Measurements from ENCODE around the gene ADD3. TPM values are rescaled to one million over a fixed set of nuclear protein-coding genes. Genes with fewer than 3 reads are reported as not detected.

The ADD3 gene
- polyA plus RNA-seq, 1 donor (not counting 4 experiments of a cell fraction or from before 2014, with no cell fraction given), result 61.7 TPM

DNA sequence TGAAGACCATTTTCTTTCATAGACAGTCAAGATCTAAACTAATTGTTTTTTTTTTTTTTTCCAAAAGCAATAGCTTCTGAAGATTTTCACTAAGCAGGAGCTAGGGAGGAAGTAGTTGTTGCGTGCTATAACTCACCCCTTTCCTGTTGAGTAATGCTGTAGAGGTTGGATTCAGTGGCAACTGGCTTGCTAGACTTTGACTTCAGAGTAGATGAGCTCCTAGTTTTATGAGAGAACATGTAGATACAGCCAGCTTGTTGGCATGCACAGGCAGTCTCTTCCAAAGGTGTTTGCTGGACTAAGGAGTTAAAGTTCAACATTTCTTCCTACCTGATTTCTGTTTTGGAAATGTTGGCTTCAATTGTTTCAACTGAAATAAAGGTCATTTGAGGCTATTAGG is 133.4 kb downstream of the ADD3 start:
- Histone ChIP-seq H3K9me3 (ENCODE audit: control insufficient read depth, low read depth, low read length) (no peaks in the 10 kb centered on the region), H3K27ac (ENCODE audit: control insufficient read depth, insufficient read depth, low read length) (no peak overlapping the region), H3K9ac (ENCODE audit: control insufficient read depth, extremely low read depth, insufficient read depth, low read length) (no peak overlapping the region), H3K4me3 (ENCODE audit: control insufficient read depth in 2 of 3, extremely low read depth in 1 of 3, insufficient read depth in 2 of 3, low read depth in 1 of 3, low read length in 3 of 3) (no peak overlapping the region), H4K20me1 (ENCODE audit: control insufficient read depth, extremely low read depth, insufficient read depth, low read length) (no peaks in the 10 kb centered on the region), H3K79me2 (ENCODE audit: control insufficient read depth, insufficient read depth, low read length) (no peaks in the 10 kb centered on the region), H3K27me3 (ENCODE audit: control insufficient read depth, extremely low read depth, insufficient read depth, low read length) (no peaks in the 10 kb centered on the region), H3K9me1 (ENCODE audit: control insufficient read depth, extremely low read depth, insufficient read depth, low read length) (no peaks in the 10 kb centered on the region), H3K36me3 (ENCODE audit: control insufficient read depth in 2 of 2, extremely low read depth in 1 of 2, insufficient read depth in 2 of 2, low read length in 2 of 2) (no peaks in the 10 kb centered on the region), H2AFZ (ENCODE audit: control insufficient read depth, low read length) (no peak overlapping the region), H3K4me2 (ENCODE audit: control insufficient read depth, extremely low read depth, insufficient read depth, low read depth, low read length) (no peak overlapping the region), H3K4me1 (ENCODE audit: control insufficient read depth, extremely low read depth, insufficient read depth, low read length) (peaks cover 8% of the 10 kb centered on the region)
- TF ChIP-seq, protein P1, sequence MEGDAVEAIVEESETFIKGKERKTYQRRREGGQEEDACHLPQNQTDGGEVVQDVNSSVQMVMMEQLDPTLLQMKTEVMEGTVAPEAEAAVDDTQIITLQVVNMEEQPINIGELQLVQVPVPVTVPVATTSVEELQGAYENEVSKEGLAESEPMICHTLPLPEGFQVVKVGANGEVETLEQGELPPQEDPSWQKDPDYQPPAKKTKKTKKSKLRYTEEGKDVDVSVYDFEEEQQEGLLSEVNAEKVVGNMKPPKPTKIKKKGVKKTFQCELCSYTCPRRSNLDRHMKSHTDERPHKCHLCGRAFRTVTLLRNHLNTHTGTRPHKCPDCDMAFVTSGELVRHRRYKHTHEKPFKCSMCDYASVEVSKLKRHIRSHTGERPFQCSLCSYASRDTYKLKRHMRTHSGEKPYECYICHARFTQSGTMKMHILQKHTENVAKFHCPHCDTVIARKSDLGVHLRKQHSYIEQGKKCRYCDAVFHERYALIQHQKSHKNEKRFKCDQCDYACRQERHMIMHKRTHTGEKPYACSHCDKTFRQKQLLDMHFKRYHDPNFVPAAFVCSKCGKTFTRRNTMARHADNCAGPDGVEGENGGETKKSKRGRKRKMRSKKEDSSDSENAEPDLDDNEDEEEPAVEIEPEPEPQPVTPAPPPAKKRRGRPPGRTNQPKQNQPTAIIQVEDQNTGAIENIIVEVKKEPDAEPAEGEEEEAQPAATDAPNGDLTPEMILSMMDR (optimal IDR thresholded peaks at IDR 0.05 in 1 of 3, IDR thresholded peaks at IDR 0.05 in 1 of 3, conservative IDR thresholded peaks at IDR 0.05 in 1 of 3; ENCODE audit: extremely low read depth in 1 of 3, insufficient read depth in 2 of 3, low read length in 3 of 3), result no peak
- TF ChIP-seq EZH2 (IDR thresholded peaks at IDR 0.05; ENCODE audit: low read length), result no peak
- FAIRE-seq, result peak; percentile 52
- dilution Hi-C loops (cut with MboI; ENCODE audit: extremely low pct_ligation_motif_present, low sequenced_read_pairs), result loop anchor here (25.0 kb wide), 1 partner anchor 146 kb away; no protein-coding TSS in a partner anchor
- DNase-seq (ENCODE audit: low read depth, low spot score), result no peak

DNA sequence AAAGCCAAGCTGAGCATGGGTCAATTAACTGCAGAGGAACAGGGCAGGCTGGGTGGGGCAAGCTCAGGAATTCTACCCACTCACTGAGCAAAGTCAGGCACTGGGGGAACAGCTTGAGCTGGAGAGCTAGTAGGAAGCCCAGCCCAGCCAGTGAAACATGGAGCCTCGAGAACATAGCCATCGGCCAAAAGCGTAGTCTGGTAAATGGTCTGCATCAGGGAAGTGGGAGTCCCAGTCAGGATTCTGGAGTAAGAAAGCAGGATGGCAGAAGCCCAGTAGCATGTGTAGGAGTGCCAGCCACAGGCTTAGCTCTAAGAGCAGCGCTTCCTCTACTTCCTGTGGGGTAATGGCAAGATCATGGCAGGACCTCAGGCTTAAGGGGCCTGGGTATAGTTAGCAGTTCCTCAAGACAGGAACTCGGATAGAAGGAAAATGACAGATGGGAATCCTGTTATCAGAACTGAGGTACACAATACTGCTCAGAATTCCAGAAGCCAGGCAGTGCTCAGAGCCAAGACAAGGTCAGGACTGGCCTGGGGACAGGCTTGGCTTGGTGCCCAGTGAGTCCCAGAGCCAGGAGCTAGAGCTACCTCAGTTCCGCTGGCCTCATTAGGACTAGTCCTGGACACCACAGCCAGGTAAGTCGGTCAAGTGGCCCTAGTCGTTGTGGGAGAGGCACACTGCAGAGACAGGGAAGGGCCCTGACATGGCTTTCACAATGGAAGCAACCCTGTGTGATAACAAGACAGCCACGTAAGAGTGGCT is 134.3 kb downstream of the ADD3 start:
- peaks cover 8% of the 10 kb centered on the region for H3K4me1 ChIP-seq (ENCODE audit: control insufficient read depth, extremely low read depth, insufficient read depth, low read length)

More for the DNA sequence above, 134.3 kb downstream of the ADD3 start:
- DNase-seq (ENCODE audit: low read depth, low spot score), result no peak
- Histone ChIP-seq H3K27me3 (ENCODE audit: control insufficient read depth, extremely low read depth, insufficient read depth, low read length) (no peaks in the 10 kb centered on the region), H3K9me3 (ENCODE audit: control insufficient read depth, low read depth, low read length) (no peaks in the 10 kb centered on the region), H3K9me1 (ENCODE audit: control insufficient read depth, extremely low read depth, insufficient read depth, low read length) (no peaks in the 10 kb centered on the region), H3K79me2 (ENCODE audit: control insufficient read depth, insufficient read depth, low read length) (no peaks in the 10 kb centered on the region), H3K4me2 (ENCODE audit: control insufficient read depth, extremely low read depth, insufficient read depth, low read depth, low read length) (no peak overlapping the region), H3K9ac (ENCODE audit: control insufficient read depth, extremely low read depth, insufficient read depth, low read length) (no peak overlapping the region), H4K20me1 (ENCODE audit: control insufficient read depth, extremely low read depth, insufficient read depth, low read length) (no peaks in the 10 kb centered on the region), H2AFZ (ENCODE audit: control insufficient read depth, low read length) (no peak overlapping the region), H3K36me3 (ENCODE audit: control insufficient read depth in 2 of 2, extremely low read depth in 1 of 2, insufficient read depth in 2 of 2, low read length in 2 of 2) (no peaks in the 10 kb centered on the region), H3K27ac (ENCODE audit: control insufficient read depth, insufficient read depth, low read length) (no peak overlapping the region), H3K4me3 (ENCODE audit: control insufficient read depth in 2 of 3, extremely low read depth in 1 of 3, insufficient read depth in 2 of 3, low read depth in 1 of 3, low read length in 3 of 3) (no peak overlapping the region)
- no peak for FAIRE-seq
- TF ChIP-seq EZH2 (IDR thresholded peaks at IDR 0.05; ENCODE audit: low read length), result no peak
- TF ChIP-seq, protein P1 (optimal IDR thresholded peaks at IDR 0.05 in 1 of 3, IDR thresholded peaks at IDR 0.05 in 1 of 3, conservative IDR thresholded peaks at IDR 0.05 in 1 of 3; ENCODE audit: extremely low read depth in 1 of 3, insufficient read depth in 2 of 3, low read length in 3 of 3), result no peak
- dilution Hi-C loops (cut with MboI; ENCODE audit: extremely low pct_ligation_motif_present, low sequenced_read_pairs), result loop anchor here (25.0 kb wide), 1 partner anchor 145 kb away; no protein-coding TSS in a partner anchor

All from keratinocyte (primary cell).